OCI-LY3 (cell line): Measurements from ENCODE around the gene NAV2.

Experiments used
- CTCF ChIP-seq: fragments of 200-600, 300-600 bp; sonication (generic); IDR thresholded peaks from 2 replicates; pipeline ENCODE4 v1.5.1; 2014; ENCODE audit warnings: antibody characterized with exemption, low read length, low read depth
- EZH2phosphoT487 ChIP-seq: fragments of 200-600 bp; shearing (Covaris generic); IDR thresholded peaks from 2 replicates; pipeline ENCODE4 v1.6.1; 2018; ENCODE audit warnings: antibody characterized with exemption, mixed run types, low read depth

GRCh38 chr11:19959210-19959609 is 246.6 kb downstream of the NAV2 start:
- TF ChIP-seq CTCF (no peak), EZH2phosphoT487 (no peak)
